Osteocyte (in vitro differentiated cells): ENCODE data around the gene UXS1. TPM values are rescaled to one million over a fixed set of nuclear protein-coding genes. Genes with fewer than 3 reads are reported as not detected.

Experiments used
- DNase-seq: peaks from one replicate; pipeline ENCODE4 v3.0.0; 2021; ENCODE audit warnings: mixed read lengths; ENCODE audit not compliant: unreplicated experiment; ENCODE audit errors: extremely low spot score
- H3K27ac Mint-ChIP-seq: one replicate; pipeline ENCODE4 v1.8.0; 2021; ENCODE audit warnings: mild to moderate bottlenecking, mixed read lengths; ENCODE audit not compliant: unreplicated experiment
- H3K27me3 Mint-ChIP-seq: one replicate; pipeline ENCODE4 v1.8.0; 2021; ENCODE audit warnings: mixed read lengths; ENCODE audit not compliant: unreplicated experiment
- H3K36me3 Mint-ChIP-seq: one replicate; pipeline ENCODE4 v1.8.0; 2021; ENCODE audit warnings: mixed read lengths; ENCODE audit not compliant: unreplicated experiment
- H3K4me1 Mint-ChIP-seq: one replicate; pipeline ENCODE4 v1.8.0; 2021; ENCODE audit warnings: mixed read lengths; ENCODE audit not compliant: unreplicated experiment
- H3K4me3 Mint-ChIP-seq: one replicate; pipeline ENCODE4 v1.8.0; 2021; ENCODE audit warnings: mild to moderate bottlenecking, moderate library complexity, mixed read lengths; ENCODE audit not compliant: unreplicated experiment
- H3K9me3 Mint-ChIP-seq: one replicate; pipeline ENCODE4 v1.8.0; 2021; ENCODE audit warnings: mixed read lengths; ENCODE audit not compliant: unreplicated experiment
- total RNA-seq: library from RNA; stranded (reverse); gene quantifications from 2 replicates; pipeline ENCODE4 v1.2.1, GENCODE V29; 2021
- TF ChIP-seq, protein P1 (sequence below): fragments of 200-600 bp; sonication (generic); IDR thresholded peaks from 2 replicates; pipeline ENCODE4 v1.5.0; 2021; ENCODE audit warnings: antibody characterized with exemption, mild to moderate bottlenecking, moderate library complexity

UXS1 gene
- total RNA-seq, 1 donor from 2014 or later, result 23.2 TPM

DNA sequence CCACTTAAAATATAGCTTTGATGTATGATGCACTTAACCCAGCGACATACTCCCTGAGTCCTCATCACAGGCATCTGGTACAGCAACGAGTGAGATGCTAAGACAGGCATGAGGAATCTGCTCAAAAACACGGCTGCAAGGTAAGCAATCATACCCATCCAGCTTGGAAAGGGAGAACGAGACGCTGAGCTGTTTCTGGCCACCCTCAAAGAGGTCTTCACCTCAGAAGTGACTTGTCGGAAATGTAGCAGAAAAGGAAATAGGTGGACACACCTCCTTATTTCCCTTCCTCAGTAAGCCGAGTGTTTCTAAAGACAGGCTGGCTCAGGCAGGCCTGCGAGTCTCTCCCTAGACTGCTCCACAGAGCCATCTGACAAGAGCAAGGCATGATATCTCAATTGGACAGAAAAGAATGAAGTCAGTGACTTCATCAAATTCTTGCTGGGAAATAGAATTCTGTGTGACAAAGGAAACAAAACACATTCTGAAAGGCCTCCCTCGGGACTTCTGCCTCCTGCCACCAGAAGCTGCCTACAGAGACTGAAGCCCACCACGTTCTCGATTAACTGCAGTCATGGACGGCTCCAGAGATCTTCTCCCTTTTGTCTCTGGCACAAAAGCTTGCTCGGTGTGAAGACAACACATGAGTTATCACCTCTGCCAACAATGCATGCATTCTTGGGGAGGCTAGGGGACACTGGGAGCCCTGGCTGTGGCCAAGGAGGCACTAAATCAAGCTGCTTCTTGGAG is 84.3 kb downstream of the UXS1 start:
- Mint-ChIP-seq H3K27me3 (no peaks in the 10 kb centered on the region), H3K27ac (no peak overlapping the region), H3K4me1 (peaks cover under 1% of the 10 kb centered on the region), H3K9me3 (no peaks in the 10 kb centered on the region), H3K36me3 (peaks cover 8% of the 10 kb centered on the region), H3K4me3 (no peak overlapping the region)
- TF ChIP-seq, protein P1, sequence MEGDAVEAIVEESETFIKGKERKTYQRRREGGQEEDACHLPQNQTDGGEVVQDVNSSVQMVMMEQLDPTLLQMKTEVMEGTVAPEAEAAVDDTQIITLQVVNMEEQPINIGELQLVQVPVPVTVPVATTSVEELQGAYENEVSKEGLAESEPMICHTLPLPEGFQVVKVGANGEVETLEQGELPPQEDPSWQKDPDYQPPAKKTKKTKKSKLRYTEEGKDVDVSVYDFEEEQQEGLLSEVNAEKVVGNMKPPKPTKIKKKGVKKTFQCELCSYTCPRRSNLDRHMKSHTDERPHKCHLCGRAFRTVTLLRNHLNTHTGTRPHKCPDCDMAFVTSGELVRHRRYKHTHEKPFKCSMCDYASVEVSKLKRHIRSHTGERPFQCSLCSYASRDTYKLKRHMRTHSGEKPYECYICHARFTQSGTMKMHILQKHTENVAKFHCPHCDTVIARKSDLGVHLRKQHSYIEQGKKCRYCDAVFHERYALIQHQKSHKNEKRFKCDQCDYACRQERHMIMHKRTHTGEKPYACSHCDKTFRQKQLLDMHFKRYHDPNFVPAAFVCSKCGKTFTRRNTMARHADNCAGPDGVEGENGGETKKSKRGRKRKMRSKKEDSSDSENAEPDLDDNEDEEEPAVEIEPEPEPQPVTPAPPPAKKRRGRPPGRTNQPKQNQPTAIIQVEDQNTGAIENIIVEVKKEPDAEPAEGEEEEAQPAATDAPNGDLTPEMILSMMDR, result no peak
- no peak for DNase-seq

DNA sequence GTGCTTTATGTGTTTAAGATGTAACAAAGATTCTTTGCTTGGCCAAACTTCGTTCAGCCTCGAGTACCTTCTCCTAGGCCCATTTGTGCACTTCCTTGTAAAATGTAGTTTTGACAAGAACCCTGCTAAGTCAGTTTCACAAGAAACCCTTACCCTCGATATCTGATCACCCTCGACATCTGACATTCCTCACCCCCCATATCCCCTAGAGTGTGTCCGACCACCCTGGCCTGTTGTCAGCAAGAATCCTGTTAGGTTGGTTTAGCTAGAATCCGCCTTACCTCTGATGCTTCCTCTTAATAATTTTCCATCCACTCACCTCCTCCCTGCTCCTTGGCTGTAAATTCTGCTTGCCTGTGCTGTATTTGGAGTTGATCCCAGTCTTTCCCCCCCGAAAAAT is 85.3 kb downstream of the UXS1 start:
- no peaks in the 10 kb centered on the region for H3K9me3 Mint-ChIP-seq
- H3K27ac Mint-ChIP-seq, result no peak overlapping the region
- H3K27me3 Mint-ChIP-seq, result no peaks in the 10 kb centered on the region
- DNase-seq, result no peak
- no peak overlapping the region for H3K4me3 Mint-ChIP-seq
- peaks cover 8% of the 10 kb centered on the region for H3K36me3 Mint-ChIP-seq
- H3K4me1 Mint-ChIP-seq, result no peaks in the 10 kb centered on the region
- TF ChIP-seq, protein P1, result no peak

DNA sequence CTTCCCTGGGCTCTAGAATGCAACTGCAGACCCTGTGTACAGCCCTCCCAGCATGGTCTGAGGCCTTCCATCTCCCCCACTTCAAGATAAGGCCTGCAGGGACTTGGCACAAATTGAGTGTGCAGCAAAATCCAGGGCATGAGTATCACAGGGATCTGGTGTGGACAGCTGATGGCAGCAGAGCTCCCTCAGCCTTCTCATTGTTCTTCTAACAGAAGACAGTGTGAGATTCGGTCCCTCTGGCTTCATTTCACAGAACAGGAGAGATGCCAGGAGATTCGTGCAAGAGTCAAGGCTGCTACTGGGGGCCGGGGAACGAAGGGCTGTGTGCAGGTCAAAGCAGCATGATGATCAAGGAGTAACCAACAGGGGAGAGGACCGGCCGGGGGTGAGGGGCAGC is 85.8 kb downstream of the UXS1 start:
- no peaks in the 10 kb centered on the region for H3K27me3 Mint-ChIP-seq
- H3K27ac Mint-ChIP-seq, result no peak overlapping the region
- TF ChIP-seq, protein P1, result peak; percentile 63
- H3K4me3 Mint-ChIP-seq, result no peak overlapping the region
- H3K4me1 Mint-ChIP-seq, result no peaks in the 10 kb centered on the region
- peaks cover 8% of the 10 kb centered on the region for H3K36me3 Mint-ChIP-seq
- H3K9me3 Mint-ChIP-seq, result no peaks in the 10 kb centered on the region
- DNase-seq, result peak; percentile 77

DNA sequence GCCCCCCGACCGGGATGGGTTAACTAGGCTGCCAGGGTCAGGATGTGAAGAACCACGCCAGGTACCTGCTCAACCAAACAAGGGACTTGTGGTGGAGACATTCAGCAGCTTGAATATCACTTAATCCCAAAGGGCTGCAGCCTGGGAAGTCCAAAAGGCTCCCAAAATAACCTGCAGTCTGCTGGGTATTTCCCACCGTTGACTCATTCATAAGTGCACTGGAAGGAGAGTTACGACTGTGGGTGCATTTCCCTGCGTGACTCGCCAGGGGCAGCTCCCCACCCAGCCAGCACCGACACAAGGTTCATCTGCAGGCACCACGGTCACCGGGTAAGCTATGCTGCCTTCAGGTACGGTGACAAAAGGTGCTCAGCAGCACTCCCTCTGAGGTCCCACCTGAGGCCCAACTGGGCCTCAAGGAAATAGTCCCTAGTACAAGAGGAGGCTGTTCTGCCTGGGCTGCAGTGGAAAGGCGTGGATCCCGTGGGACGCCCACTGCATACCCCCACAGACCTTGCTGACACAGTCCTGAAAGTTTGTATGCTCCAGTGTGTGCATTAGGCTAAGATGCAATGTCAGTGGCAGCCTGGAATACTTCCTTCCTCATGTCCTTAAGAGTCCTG is 86.5 kb downstream of the UXS1 start:
- Mint-ChIP-seq H3K4me3 (no peak overlapping the region), H3K27me3 (no peaks in the 10 kb centered on the region), H3K9me3 (no peaks in the 10 kb centered on the region), H3K27ac (no peak overlapping the region), H3K36me3 (peaks cover 7% of the 10 kb centered on the region), H3K4me1 (no peaks in the 10 kb centered on the region)
- peak; percentile 72 for DNase-seq
- TF ChIP-seq, protein P1, result no peak
